ENCODE data around the gene MIGA2.
A peak's percentile ranks its signal among the peaks of the same experiment; 100 is the strongest.
"Not testable (repeated sequence)": the region's sequence is repeated elsewhere in the genome, so short reads cannot be mapped to it uniquely, and the experiment has no call there.

Gene MIGA2, protein sequence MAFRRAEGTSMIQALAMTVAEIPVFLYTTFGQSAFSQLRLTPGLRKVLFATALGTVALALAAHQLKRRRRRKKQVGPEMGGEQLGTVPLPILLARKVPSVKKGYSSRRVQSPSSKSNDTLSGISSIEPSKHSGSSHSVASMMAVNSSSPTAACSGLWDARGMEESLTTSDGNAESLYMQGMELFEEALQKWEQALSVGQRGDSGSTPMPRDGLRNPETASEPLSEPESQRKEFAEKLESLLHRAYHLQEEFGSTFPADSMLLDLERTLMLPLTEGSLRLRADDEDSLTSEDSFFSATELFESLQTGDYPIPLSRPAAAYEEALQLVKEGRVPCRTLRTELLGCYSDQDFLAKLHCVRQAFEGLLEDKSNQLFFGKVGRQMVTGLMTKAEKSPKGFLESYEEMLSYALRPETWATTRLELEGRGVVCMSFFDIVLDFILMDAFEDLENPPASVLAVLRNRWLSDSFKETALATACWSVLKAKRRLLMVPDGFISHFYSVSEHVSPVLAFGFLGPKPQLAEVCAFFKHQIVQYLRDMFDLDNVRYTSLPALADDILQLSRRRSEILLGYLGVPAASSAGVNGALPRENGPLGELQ

DNA sequence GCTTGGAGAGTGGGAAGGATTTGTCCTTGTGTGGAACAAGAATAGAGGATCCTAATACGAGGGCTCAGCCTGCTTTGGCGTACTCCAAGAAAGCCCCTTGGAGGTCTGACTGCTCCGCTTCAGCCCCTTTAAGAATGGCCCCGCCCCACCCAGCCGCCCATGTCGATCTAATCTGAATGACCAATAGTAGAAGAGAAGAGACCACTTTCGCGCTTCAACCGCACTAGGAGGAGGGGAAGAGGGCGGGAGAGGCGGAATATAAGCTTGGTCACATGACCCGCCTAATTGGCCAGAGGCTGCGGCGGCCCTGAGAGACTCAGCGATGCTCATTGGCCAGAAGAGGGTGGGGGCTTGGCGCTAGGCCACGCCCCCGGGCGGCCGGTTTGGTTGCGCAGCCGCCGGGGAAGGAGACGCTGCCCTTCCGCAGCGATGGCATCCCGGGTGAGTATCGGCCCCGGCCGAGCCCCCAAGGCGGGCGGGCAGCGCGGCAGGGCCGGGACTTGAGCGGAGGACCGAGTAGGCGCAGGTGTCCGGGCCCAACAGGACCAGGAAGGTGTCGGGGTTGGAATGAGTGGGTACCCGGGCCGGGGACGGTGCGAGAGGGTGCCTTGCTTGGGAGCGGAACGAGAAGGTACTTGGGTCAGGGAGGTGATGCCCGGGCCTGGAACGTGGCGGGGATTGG, at the start of gene MIGA2:
Gene MIGA2, plus strand, starts transcription at position 386 of the 682 bp plus-strand sequence. CDS start 3,969 bp downstream, outside the sequence.
- peak; percentile 98 for DNase-seq

DNA sequence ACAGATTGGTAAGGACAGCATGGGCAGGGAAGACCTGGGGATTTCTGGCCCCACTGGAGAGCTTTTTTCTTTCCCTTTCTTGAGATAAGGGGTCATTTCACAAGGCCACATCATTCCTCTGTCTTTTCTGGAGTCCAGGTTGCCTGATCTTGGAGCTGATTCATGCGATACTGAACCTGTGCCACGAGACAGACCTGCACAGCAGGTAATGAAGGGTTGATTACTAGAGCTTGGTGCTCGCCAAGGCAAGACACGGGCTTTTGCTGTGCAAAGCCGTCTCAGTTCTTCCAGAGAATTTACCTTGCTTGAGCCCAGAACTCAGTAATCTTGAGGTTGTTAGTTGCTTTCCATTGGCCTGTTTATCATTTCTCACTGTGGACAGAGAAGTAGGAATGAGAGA, 49.8 kb upstream of the MIGA2 start:
- DNase-seq: no peak

DNA sequence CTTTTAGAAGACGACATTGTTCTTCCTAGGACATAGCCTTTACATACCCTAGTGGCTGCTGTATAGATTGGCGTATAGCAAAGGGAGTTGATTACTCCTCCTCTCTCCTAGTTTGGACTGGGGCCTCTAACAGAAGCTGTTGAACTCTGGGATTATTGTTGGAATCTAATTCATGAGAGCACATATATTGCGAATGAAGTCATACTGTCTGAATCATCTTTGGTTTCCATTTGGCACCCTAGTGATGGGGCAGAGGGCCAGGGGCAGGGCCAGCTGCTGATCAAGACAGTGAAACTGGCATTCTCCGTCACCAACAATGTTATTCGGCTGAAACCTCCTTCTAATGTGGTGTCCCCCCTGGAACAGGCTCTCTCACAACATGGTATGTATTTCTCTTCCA, 48.6 kb upstream of the MIGA2 start:
- no peak for DNase-seq

DNA sequence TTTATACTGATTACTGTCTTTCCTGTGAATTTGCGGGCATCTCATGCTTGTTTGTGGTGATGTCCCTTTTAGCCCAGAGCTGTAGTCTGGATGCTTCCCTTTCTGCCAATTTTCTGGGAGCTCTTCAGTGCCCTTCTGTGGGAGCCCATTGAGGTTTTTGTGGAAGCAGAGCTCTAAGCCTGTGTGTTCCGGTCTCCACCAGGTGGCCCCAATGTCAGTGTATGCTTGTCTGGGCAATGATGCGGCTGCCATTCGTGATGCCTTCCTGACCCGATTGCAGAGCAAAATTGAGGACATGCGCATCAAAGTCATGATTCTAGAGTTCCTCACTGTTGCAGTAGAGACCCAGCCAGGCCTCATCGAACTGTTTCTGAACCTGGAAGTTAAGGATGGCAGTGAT, 43.4 kb upstream of the MIGA2 start:
- no peak for DNase-seq

DNA sequence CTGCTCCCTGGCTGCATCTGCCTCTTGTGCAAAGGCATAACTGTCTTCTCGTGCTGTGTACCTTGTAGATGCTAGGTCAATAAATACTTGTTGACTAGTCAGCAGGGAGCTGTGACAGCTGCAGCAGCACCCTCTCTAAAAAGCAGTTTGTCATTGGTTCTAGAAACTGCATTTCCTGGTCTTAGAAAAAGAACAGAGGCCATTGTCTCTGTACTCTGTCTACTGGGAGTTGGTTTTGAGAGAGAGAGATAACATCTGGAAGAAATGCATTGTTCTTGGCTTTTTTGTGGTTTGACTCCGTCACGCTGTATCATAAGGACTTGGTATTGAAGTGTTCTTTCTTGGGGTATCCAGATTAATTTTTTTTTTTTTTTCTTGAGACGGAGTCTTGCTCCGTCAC, 40.6 kb upstream of the MIGA2 start:
- no peak for DNase-seq

DNA sequence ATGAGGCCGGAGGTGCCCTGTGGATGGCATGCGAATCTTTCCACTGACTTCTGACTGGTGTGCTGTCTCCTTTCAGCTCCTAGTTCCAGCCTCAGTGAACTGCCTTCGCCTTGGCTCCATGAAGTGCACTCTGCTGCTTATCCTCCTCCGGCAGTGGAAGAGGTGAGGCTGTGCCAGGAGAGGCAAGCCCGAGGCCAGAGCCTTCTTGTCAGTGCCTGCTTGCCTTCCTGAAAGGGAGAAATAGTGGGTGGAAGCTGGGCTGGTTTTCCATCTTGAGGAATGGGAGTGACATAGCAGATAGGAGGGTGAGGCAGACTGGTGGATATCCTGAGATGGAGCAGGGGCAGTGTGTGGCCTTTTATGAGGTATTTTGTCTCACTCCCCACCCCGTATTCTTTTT, 38.0 kb upstream of the MIGA2 start:
- no peak for DNase-seq

DNA sequence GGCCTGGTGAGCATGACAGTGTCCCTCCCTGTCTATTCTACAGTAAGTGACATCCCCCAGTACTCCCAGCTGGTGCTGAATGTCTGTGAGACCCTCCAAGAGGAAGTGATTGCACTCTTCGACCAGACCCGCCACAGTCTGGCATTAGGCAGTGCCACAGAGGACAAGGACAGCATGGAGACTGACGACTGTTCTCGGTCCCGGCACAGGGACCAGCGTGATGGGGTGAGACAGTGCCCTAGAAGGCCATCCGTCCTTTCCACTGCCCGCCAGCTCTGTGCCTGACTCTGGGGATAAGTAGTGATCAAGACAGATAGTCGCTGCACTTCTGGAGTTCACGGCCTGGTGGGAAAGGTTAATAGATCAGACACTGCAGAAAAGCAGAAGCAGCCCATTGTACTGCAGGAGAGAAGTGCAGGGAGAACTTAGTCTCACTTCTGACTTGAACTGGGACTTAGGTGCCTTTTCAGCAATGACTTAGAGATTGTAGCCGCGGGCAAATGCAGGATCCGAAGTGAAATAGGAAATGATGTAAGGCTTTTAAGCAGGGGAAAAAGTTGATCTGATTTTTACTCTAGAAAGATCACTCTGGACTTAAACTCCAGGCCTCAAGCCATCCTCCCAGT, 36.7 kb upstream of the MIGA2 start:
- DNase-seq: no peak

DNA sequence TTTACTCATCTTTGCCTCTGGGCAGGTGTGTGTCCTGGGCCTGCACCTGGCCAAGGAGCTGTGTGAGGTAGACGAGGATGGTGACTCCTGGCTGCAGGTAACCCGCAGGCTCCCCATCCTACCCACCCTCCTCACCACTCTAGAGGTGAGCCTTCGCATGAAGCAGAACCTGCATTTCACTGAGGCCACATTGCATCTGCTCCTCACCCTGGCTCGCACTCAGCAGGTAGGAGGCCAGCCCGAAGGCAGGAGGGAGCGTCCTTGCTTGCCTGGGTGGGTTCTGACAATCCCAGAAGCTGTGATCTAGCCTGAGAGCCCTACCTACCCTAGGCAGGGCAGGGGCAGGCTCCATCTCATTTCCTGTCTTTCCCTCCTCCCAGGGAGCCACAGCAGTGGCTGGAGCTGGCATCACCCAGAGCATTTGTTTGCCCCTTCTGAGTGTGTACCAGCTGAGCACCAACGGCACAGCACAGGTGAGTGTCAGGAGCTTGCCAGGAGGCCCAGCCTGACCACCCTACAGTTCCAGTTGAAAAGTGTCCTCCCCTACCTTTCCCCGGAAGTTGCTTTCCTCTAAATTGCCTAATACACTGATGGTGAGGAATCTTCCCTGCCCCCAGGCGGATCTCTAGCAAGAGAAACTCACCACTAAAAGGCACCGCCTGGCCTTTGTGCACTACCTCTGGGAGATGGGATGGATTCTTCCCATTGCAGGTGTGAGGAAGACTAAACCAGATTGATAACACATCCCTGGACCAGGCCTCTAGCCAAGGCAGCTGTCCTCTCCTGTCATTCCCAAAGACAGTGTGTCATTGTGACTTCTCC, 34.7 kb upstream of the MIGA2 start:
- no peak for DNase-seq

DNA sequence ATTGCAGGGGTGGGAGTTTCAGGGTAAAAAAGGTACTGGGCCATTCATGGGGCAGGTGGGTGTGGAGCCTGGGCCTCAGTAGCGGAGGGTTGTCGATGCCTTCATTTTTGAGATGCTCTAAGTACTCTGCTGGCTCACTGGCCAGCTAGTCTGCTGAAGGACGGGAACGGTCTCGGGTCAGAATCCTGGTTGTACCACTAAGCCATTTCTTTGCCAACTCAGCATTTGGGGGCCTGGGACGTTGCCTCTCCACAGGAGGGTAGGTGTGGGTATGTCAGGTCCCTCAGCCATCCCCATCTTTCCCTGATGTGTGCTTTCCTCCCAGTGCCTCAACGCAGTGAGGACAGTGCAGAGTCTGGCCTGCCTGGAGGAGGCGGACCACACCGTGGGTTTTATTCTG, 33.4 kb upstream of the MIGA2 start:
- no peak for DNase-seq

DNA sequence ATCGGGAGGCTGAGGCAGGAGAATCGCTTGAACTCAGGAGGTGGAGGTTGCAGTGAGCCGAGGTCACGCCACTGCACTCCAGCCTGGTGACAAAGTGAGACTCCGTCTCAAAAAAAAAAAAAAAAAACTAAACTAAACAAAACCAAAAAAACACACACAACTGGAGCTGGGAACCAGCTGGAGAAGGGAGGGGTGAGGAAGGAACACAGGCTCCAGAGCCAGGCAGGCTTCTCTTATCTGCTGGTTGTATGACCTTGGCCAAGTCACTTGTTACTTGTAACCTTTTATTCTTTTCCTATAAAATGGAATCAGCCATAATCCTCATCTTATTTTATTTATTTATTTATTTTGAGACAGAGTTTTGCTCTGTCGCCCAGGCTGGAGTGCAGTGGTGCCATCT, 32.3 kb upstream of the MIGA2 start:
- not testable (repeated sequence) for DNase-seq

DNA sequence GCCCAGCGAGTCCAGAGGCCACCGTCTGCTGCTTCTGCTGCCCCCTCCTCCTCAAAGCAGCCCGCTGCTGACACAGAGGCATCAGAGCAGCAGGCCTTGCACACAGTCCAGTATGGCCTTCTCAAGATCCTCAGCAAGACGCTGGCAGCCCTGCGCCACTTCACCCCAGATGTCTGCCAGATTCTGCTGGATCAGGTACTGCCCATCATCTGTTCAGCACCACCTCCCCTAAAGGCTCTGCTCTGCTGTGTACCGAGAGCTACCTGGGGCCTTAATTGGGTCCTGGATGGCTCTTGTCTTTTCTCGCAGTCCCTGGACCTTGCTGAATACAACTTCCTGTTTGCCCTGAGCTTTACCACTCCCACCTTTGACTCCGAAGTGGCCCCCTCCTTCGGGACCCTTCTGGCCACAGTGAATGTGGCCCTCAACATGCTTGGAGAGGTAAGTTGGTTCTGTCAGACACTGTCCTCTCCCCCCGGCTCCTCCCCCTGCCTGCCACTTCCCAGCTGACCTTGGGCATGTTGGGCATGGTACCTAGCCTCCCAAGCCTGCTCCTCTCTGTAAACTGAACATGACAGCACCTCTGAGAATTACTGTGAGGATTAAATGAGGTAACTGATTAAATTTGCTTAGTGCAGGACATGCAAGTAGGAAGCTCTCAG, 31.0 kb upstream of the MIGA2 start:
- DNase-seq: no peak

DNA sequence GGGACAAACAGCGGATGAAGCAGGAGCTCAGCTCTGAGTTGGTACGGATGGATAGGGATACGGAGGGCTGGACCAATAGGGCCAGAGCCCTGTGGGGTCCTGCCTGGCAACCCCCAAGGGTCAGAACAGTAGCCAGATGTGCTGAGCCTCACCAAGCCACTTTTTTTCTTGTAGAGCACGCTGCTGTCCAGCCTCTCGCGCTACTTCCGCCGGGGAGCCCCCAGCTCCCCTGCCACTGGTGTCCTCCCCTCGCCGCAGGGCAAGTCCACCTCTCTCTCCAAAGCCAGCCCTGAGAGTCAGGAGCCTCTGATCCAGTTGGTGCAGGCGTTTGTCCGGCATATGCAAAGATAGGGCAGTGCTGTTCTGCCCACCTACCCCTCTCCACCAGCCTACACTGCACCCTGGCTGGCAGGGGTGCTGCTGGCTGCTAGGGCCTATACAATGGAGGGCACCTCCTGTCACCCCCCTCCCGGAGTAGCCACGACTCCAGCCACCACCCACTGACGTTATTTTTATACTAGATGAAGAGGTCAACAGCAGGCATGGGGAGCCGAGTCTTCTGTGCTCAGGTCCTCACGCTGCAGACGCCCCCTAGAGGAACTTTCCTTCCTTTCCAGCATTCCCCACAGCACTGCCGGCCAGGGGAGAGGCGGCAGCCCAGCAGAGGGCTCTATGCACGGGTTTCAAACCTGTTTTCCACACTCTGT, 29.9 kb upstream of the MIGA2 start:
- DNase-seq: peak; percentile 31

DNA sequence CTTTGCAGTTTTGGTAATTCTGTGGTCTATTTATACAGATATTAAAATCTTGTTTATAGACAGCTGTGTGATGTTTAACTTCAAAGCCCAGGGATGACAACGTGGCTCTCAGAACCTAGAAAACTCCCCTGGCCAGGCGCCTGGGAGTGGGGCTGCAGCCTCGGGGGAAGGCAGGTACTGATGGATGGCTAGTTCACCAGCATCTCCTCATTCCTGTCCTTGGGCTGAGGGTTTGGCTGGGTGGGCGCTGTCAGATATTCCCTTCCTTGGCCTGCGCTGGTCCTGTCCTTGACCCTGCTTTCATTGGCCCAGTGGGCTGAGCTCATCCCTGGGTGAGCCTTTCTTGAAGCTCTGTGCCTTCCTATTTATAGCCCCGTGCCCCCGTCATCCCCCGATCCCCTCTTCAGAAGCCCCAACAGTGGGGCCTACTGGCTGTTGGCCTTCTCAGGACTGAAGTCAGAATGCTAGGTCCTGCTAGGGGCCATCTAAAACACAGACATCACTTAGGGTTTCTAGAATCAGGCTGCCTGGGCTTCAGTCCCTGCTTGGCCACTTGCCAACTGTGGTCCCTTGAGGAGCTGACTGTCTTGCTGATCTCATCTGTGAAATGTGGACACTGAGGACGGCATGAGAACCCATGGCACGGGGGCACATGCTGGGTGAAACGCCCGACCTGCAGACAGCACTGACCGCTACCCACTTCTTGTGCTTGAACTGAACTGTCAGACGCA, 29.2 kb upstream of the MIGA2 start:
- no peak for DNase-seq

DNA sequence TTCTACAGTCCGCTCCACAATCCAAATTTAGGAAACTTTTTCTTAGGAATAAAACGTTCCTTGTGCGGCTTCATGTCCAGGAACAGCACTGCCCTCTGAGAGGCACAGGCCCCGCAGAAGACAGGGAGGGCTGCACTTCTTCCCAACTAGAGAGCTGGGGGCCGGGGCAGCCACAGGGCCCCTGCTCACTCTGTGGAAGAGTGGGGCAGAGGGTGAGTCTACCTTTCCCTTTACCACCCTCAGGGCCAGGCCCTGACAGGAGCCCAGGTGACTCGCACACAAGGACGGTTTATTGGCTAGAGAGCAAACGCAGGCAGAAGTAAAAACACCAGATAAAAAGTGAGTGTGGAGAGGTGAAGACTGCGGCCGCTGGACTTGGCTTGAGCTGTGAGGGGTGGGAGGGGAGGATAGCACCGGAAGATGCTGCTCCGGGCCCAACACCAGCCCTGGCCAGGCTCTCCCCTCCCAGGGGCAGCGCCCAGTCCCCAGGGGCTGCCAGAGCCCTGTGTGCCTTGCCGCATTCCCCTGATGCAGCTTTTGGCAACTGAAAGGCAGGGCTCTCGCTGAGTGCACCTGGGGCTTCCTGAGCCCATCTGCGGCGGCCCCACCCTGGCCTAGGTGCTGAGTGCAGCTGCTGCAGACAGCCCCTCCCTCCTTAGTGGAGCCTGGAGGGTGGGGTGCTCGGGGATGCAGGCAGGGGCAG, 28.5 kb upstream of the MIGA2 start:
- DNase-seq: no peak

DNA sequence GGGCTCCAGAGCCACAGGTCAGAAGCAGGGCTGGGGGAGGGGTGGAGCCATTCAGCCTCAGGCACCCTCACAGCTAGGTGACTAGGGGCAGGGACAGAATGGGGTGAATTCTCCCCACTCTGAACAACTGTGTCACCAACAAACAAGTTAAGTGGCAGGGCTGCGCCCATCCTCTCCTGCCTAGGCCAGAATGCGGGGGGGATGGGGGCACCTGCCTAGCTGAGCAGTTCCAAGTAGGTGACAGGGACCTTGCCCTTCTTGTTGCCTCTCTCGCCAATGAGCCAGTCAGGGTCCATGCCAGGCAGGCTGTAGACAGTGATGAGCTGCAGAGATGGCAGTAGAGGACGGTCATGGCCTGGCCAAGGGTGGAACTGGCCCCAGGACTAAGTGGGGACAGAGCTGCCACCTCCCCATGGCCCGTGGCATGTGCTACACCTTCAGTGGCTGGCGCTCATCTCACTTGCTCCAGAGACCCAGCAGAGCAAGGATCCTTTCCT, 27.9 kb upstream of the MIGA2 start:
- DNase-seq: no peak

DNA sequence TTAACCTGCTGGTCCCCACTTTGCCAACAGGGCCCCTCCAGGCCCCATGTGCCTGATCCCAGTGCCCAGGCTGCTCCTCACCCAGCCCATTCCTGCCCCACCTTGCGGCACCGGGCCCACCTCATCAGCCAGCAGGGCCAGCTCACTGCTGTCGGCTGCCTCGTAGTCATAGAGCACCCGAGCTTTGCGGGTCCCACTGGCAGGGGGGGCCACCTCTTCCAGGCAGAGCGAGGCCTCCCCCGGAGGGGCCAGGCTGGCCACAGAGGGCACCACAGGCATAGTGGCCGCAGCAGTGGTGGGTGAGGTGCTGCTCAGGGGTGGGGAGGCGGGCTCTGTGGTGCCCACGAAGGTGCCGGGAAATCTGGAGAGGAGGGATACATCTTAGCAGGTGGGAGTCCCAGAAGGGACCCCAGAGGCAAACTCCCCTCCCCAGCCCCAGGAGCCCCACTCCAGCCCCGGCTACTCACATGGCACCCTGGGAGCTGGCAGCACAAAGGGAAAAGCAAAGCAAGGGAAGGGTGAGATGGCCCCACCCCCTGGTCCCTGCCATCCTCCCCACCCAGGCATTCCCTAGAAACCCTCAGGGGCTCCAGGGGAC, 27.3 kb upstream of the MIGA2 start:
- no peak for DNase-seq

DNA sequence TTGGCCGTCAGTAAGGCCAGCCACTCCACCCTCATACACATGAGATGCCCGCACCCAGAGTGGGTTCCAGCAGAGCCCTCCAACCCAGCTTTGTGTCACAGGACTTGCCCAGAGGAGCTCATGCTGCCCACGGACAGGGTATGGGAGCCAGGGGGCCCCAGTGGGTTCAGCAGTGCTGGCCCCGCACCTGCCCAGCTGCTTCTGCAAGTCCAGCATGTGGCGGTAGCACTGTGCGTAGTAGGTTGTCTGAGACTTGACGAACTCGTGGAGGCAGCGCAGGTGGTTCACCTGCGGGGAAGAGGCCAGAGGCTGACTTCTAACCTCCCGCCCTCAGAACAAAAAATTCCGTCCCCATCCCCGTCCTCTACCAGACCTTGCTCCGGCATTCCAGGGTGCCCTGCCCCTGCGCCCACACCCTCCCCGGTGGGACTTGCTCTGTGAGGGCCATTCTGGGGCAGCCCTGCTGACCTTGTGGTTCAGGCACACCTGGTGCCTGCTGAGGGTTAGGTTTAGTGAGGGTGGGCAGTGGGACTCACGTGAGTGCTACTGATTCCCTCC, 26.8 kb upstream of the MIGA2 start:
- DNase-seq: no peak

DNA sequence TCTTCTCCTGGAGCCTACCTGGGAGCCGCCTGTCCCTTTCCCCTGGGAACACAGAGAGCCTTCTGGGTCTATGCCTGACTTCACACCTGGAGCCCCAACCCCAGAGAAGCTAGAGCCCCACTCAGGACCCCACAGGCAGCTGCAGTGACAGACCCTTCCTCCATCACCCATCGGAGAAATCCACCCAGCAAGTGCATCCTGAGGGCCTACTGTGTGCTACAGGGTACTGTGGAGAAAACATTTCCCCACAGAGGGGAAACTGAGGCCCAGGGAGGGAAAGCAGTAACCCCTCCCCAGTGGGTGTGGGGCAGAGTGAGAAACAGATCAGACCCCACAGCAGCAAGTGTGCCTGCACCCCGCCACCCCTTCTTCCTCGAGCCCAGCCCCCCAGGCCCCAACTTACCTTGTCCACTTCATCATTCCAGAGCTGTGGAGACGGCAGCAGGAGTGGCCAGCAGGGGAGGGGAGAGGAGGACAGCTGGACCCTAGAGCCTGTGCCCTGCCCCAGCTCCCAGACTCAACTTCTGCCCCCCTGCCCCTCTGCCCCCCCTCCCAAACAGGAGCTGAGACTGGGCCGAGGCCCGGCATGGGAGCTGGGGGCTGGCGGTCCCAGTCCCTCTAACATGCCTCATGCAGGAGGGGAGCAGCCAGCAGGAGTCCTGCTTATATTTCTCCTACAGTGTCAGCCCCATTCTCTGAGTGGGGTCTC, 26.0 kb upstream of the MIGA2 start:
- DNase-seq: no peak

DNA sequence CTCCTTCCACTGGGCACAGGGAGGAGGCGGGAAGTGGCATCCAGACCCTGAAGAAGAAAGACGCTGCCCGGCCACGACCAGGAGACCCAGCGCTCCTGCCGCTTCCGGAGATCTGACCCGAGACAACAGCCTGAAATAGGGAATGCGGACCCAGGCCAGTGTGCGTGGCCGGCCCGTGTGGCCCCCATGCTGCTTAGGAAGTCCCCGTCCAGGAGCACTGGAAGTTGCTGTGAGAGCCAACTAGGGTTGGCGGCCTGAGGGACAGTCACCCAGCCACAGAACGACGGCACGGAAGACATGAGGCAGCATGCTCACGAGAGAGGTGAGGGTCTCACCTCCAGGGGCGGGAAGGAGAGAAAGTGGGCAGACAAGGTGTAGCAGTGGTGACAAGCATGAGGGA, 25.3 kb upstream of the MIGA2 start:
- DNase-seq: no peak
